ENCODE measurements around the gene IYD. TPM values are rescaled to one million over a fixed set of nuclear protein-coding genes. Genes with fewer than 3 reads are reported as not detected.

The IYD gene
- total and polyA plus RNA-seq, 11 donors: 0.12 TPM; not detected in 10

DNA sequence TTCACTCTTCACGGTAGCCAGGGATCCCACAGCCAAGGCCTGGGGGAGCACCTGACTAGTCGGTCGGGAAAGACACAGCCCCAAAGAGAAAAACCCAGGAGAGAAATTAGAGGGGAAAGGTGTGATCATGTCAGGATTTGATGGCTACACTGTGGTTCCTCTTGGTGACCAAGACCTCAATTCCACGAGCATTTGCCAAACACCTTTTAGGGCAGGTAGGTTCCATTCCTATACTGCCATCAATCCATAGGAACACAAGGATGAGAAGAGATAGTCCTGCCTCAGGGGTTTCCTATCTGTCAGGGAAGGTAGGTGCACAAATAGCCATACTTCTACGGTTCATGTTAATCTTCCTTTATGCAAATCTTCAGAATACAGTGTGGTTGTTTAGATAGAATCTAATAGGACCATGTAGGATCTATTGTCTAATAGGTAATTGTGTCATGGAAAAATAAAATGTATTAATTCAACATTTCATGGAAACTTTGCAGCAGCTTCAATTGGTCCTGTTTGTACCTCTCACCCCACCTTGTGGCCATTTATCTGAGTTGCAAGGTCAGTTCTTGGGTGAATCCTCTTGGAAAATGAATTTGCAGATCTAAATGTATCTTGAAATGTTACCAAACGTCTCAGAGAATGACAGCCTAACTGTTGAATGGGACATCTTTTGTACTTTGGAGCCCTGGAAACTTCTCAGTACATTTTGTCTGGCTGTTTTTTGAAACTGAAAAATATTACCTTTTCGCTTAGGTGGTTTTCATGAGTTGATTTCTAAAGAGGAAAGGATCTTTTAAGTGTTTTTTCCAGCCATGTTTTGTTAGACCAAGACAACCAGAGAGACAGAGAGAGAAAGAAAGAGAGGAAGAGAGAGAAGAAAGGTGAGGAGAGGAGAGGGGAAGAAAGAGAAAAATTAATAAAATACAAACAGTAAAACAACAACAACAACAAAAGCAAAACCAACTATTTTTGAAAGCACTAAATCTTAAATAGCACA is 33.7 kb upstream of the IYD start:
- intact Hi-C loops (cut with DNase I): loop anchor here (1.0 to 10.0 kb wide), 6 partner anchors 62 to 472 kb away; no protein-coding TSS in a partner anchor
- DNase-seq (peak in 2 of 5 donors; percentile 27 to 29), ATAC-seq (peak in 1 of 4 donors; percentile 54)
- TF ChIP-seq, protein P1, sequence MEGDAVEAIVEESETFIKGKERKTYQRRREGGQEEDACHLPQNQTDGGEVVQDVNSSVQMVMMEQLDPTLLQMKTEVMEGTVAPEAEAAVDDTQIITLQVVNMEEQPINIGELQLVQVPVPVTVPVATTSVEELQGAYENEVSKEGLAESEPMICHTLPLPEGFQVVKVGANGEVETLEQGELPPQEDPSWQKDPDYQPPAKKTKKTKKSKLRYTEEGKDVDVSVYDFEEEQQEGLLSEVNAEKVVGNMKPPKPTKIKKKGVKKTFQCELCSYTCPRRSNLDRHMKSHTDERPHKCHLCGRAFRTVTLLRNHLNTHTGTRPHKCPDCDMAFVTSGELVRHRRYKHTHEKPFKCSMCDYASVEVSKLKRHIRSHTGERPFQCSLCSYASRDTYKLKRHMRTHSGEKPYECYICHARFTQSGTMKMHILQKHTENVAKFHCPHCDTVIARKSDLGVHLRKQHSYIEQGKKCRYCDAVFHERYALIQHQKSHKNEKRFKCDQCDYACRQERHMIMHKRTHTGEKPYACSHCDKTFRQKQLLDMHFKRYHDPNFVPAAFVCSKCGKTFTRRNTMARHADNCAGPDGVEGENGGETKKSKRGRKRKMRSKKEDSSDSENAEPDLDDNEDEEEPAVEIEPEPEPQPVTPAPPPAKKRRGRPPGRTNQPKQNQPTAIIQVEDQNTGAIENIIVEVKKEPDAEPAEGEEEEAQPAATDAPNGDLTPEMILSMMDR (IDR thresholded peaks at IDR 0.05): peak; percentile 69 to 95 (median 84)
- no peak for TF ChIP-seq POLR2A (IDR thresholded peaks at IDR 0.05)
- Histone ChIP-seq H3K36me3 (no peaks in the 10 kb centered on the region), H3K4me3 (no peak overlapping the region), H3K4me1 (no peaks in the 10 kb centered on the region), H3K9me3 (no peaks in the 10 kb centered on the region), H3K27me3 (no peaks in the 10 kb centered on the region), H3K27ac (no peak overlapping the region)
- 64 to 70% (median 66%) methylated on average over 7 of the region's 7 CpGs for WGBS, 4 donors

GRCh38 chr6:150336299-150336698 is 32.5 kb upstream of the IYD start:
- H3K27ac ChIP-seq: no peak overlapping the region
- no peak for TF ChIP-seq POLR2A (IDR thresholded peaks at IDR 0.05)
- TF ChIP-seq, protein P1 (IDR thresholded peaks at IDR 0.05): no peak
- intact Hi-C loops (cut with DNase I): loop anchor here in 4 of 10 donors (5.0 to 10.0 kb wide), 4 partner anchors 61 to 471 kb away; no protein-coding TSS in a partner anchor
- no peaks in the 10 kb centered on the region for H3K4me1 ChIP-seq
- WGBS, 4 donors: 53 to 61% (median 58%) methylated on average over 4 of the region's 4 CpGs
- H3K4me3 ChIP-seq: no peak overlapping the region
- no peaks in the 10 kb centered on the region for H3K36me3 ChIP-seq
- no peaks in the 10 kb centered on the region for H3K9me3 ChIP-seq
- no peaks in the 10 kb centered on the region for H3K27me3 ChIP-seq
- no peak for ATAC-seq
- DNase-seq: no peak

GRCh38 chr6:150336708-150337107 is 32.1 kb upstream of the IYD start:
- intact Hi-C loops (cut with DNase I): loop anchor here in 4 of 10 donors (5.0 to 10.0 kb wide), 4 partner anchors 61 to 471 kb away; no protein-coding TSS in a partner anchor
- WGBS, 4 donors: 77 to 89% (median 86%) methylated on average over 2 of the region's 2 CpGs
- TF ChIP-seq, protein P1 (IDR thresholded peaks at IDR 0.05): no peak
- no peak for TF ChIP-seq POLR2A (IDR thresholded peaks at IDR 0.05)

GRCh38 chr6:150342126-150342525 is 26.7 kb upstream of the IYD start:
- DNase-seq: no peak
- H3K27ac ChIP-seq: no peak overlapping the region
- ATAC-seq: no peak
- no peaks in the 10 kb centered on the region for H3K36me3 ChIP-seq
- H3K9me3 ChIP-seq: no peaks in the 10 kb centered on the region
- no peaks in the 10 kb centered on the region for H3K27me3 ChIP-seq
- no peak for TF ChIP-seq POLR2A (IDR thresholded peaks at IDR 0.05)
- TF ChIP-seq, protein P1 (IDR thresholded peaks at IDR 0.05): no peak
- H3K4me3 ChIP-seq: no peak overlapping the region
- intact Hi-C loops (cut with DNase I): loop anchor here in 1 of 10 donors (10.0 kb wide), 1 partner anchor 53 kb away; no protein-coding TSS in a partner anchor
- no peaks in the 10 kb centered on the region for H3K4me1 ChIP-seq
- 94 to 98% (median 96%) methylated on average over 2 of the region's 2 CpGs for WGBS, 4 donors

More at GRCh38 chr6:150336708-150337107, 32.1 kb upstream of the IYD start:
- ATAC-seq (no peak), DNase-seq (no peak)
- H3K27me3 ChIP-seq: no peaks in the 10 kb centered on the region
- H3K27ac ChIP-seq: no peak overlapping the region
- H3K4me1 ChIP-seq: no peaks in the 10 kb centered on the region
- H3K36me3 ChIP-seq: no peaks in the 10 kb centered on the region
- H3K4me3 ChIP-seq: no peak overlapping the region
- no peaks in the 10 kb centered on the region for H3K9me3 ChIP-seq
